ENCODE measurements around the gene SCYGR7.
"Not testable (repeated sequence)": the region's sequence is repeated elsewhere in the genome, so short reads cannot be mapped to it uniquely, and the experiment has no call there.

The SCYGR7 gene

DNA sequence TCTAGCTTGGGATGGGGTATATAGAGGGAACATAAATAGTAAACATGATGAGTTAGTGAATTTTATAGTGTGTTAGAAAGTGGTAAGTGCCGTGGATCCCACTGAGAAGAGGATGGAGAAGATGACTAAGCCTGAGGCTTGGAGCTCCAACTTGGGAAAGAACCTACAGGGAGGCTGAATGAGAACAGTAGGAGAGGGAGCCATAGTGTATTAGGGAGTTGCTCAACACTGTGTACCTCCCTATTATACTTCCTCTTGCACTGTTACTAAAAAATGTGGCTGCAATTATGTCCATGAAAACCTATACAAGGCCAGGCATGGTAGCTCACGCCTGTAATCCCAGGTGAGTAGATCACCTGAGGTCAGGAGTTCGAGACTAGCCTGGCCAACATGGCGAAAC is 7.5 kb upstream of the SCYGR7 start:
- no peak overlapping the region for H3K27ac ChIP-seq
- TF ChIP-seq, protein P1, sequence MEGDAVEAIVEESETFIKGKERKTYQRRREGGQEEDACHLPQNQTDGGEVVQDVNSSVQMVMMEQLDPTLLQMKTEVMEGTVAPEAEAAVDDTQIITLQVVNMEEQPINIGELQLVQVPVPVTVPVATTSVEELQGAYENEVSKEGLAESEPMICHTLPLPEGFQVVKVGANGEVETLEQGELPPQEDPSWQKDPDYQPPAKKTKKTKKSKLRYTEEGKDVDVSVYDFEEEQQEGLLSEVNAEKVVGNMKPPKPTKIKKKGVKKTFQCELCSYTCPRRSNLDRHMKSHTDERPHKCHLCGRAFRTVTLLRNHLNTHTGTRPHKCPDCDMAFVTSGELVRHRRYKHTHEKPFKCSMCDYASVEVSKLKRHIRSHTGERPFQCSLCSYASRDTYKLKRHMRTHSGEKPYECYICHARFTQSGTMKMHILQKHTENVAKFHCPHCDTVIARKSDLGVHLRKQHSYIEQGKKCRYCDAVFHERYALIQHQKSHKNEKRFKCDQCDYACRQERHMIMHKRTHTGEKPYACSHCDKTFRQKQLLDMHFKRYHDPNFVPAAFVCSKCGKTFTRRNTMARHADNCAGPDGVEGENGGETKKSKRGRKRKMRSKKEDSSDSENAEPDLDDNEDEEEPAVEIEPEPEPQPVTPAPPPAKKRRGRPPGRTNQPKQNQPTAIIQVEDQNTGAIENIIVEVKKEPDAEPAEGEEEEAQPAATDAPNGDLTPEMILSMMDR (IDR thresholded peaks at IDR 0.05), result no peak
- no peak for TF ChIP-seq ZFX (IDR thresholded peaks at IDR 0.05; ENCODE audit: borderline replicate concordance)

DNA sequence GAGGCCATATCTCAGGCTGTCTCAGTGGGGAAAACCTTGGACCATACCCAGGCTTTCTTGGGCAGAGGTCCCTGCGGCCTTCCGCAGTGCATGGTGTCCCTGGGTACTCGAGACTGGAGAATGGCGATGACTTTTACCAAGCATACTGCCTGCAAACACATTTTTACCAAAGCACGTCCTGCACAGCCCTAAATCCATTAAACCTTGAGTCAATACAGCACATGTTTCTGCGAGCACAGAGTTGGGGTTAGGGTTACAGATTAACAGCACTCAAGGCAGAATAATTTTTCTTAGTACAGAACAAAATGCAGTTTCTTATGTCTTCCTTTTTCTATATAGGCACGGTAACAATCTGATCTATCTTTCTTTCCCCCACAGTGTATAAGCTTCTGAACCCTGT is 5.3 kb upstream of the SCYGR7 start:
- H3K27ac ChIP-seq, result not testable (repeated sequence)

DNA sequence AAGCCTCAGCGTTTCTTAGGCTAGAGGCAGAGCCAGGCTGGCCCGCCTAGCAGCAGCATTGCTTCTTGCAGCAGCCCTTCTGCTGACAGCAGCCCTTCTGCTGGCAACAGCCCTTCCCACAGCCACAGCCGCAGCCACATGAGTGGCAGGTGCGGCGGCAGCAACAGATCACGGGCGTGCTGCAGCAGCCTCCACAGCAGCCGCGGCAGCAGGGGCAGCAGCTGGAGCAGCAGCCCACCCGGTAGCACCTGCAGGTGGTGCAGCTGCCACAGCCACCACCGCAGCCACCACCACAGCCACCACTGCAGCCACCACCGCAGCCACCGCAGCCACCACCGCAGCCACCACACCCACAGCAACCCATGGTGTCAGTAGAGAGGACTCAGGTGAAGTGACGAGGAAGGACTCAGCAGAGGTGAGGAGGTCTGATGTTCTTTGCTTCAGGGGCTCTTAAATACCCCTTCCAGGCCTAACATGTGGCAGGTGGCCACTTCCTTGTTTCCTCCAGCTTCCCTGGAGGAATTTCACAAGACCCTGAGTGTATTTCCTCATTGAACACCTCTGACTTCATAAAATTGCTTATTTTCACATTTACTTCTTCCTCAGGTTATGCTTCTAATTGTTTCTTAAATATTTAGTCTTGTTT is 3.6 kb upstream of the SCYGR7 start, which contains the start of gene SCYGR6:
Gene SCYGR6 (minus strand): TSS at position 364 of the 646 bp plus-strand sequence. CDS start 0 bp downstream, at position 364.
- no peak for TF ChIP-seq ZFX (IDR thresholded peaks at IDR 0.05; ENCODE audit: borderline replicate concordance)
- TF ChIP-seq, protein P1 (IDR thresholded peaks at IDR 0.05), result no peak
- no peak within 1 kb of the TSS for H3K27ac ChIP-seq

DNA sequence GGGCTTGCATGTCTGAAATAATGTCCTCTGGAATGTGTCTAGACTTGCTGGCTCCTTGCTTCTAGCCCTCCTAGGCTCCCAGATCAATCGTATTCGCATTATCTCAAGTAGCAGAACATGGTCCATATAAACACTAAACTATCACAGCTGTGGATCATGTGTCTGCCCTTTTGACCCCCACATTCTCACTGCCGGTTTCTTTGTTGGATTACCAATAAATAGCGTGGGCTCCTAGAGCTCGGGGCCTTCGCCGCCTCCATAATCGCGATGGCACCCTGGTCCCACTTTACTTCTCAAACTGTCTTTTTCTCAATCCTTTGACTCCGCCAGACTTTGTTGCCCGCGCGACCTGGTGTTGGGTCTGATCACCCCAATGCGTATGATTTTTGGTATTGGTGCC is 11.2 kb downstream of the SCYGR7 start:
- TF ChIP-seq, protein P1 (IDR thresholded peaks at IDR 0.05), result no peak
- no peak overlapping the region for H3K27ac ChIP-seq

DNA sequence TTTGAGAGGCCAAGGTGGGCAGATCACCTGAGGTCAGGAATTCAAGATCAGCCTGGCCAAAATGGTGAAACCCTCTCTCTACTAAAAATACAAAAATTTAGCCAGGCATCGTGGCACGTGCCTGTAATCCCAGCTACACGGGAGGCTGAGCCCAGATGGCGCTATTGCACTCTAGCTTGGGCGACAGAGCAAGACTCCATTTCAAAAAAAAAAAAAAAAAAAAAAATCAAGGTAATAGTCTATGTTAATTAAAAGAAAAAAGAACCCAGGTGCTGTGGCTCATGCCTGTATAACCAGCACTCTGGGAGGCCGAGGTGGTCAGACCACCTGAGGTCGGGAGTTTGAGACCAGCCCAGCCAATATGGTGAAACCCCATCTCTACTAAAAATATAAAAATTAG is 12.6 kb downstream of the SCYGR7 start:
- H3K27ac ChIP-seq, result not testable (repeated sequence)
- TF ChIP-seq, protein P1 (IDR thresholded peaks at IDR 0.05), result peak; percentile 79

DNA sequence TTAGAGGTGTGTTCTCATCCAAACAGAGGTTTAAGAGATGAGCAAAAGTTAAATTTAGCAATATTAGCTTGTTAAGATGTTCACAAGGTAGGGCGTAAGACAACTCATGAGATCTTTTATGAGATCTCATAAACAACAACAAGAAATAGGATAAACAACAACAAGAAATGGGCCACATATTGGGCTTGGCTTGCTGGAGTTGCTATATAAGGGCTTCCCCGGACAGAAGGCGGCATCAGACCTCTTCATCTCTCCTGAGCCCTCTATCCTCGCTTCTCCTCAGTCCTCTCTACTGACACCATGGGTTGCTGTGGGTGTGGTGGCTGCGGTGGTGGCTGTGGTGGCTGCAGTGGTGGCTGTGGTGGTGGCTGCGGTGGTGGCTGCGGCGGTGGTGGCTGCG is 17.5 kb downstream of the SCYGR7 start, which contains the start of gene SCYGR8:
Gene SCYGR8 (plus strand): TSS at position 301 of the 400 bp plus-strand sequence. CDS start 0 bp downstream, at position 301.
- no peak within 1 kb of the TSS for H3K27ac ChIP-seq
- no peak for TF ChIP-seq ZFX (IDR thresholded peaks at IDR 0.05; ENCODE audit: borderline replicate concordance)
- TF ChIP-seq, protein P1 (IDR thresholded peaks at IDR 0.05), result no peak

DNA sequence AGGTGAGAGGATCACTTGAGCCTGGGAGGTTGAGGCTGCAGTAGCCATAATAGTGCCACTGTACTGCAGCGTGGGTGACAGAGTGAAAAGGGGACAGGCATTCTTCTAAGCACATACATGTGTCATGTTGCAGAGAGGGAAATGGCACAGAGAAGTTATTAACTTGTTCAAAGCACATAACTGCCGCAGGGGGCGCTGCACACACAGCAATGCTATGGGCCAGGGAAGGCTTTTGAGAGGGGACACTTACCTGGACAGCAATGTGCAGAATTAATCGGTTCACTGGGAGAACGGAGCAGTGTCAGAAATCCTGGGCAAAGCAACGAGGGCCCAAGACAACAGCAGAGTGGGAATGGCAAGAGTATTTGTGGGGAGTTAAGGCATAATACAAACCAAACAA is 19.9 kb downstream of the SCYGR7 start:
- H3K27ac ChIP-seq, result no peak overlapping the region
- TF ChIP-seq, protein P1 (IDR thresholded peaks at IDR 0.05), result peak; percentile 76
- no peak for TF ChIP-seq ZFX (IDR thresholded peaks at IDR 0.05; ENCODE audit: borderline replicate concordance)

DNA sequence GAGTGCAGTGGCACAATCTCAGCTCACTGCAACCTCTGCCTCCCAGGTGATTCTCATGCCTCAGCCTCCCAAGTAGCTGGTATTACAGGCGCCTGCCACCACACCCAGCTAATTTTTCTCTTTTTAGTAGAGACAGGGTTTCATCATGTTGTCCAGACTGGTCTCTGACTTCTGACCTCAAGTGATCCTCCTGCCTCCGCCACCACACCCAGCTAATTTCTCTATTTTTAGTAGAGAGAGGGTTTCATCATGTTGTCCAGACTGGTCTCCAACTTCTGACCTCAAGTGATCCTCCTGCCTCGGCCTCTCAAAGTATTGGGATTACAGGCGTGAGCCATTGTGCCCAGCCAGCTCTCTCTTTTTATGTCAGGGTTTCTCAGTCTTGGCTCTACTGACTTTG is 28.1 kb downstream of the SCYGR7 start:
- H3K27ac ChIP-seq, result not testable (repeated sequence)

Data from 22Rv1 (cell line).